HepG2 (cell line): Measurements from ENCODE around the gene FOSL2. TPM values are rescaled to one million over a fixed set of nuclear protein-coding genes. Genes with fewer than 3 reads are reported as not detected.
A peak's percentile ranks its signal among the peaks of the same experiment; 100 is the strongest.

Source experiments
- ATAC-seq: fragments of 200-7000 bp; cut with Tn5 transposase; 3 replicates; pipeline ENCODE4 v1.9.1; 2020; ENCODE audit warnings: mild to moderate bottlenecking, moderate library complexity
- BruUV-seq: library from RNA; stranded (reverse); fragments of 400-500 nt; replicated peaks from 2 replicates; lab custom pipeline; 2021; lab: Mats Ljungman, UMichigan
- CTCF ChIA-PET: fragments of 300-600 bp; formaldehyde crosslinking; extraction: SDS; loops from one replicate; lab custom pipeline; 2021; ENCODE audit warnings: low total read pairs, inconsistent platforms, low intra/inter-chr PET ratio; lab: Yijun Ruan, JAX
- POLR2A ChIA-PET: fragments of 350-600 bp; sonication (Branson Sonifier 250); formaldehyde crosslinking; loops from one replicate; lab custom pipeline; 2020; ENCODE audit warnings: antibody characterized with exemption, inconsistent platforms; lab: Yijun Ruan, JAX
- DNase-seq: peaks from one replicate; pipeline ENCODE4 v3.0.0-alpha.2; 2015; ENCODE audit warnings: low spot score
- FAIRE-seq: peaks from 3 replicates; lab custom pipeline; 2011; peaks lifted over from hg19 to GRCh38; lab: Jason Lieb, UNC
- H2AFZ ChIP-seq: one replicate; pipeline ENCODE4 v1.6.1; 2011; ENCODE audit warnings: low read length, inconsistent platforms
- H3K27ac ChIP-seq: fragments of 300-600 bp; 3 replicates; pipeline ENCODE4 v1.8.0; 2011; ENCODE audit warnings: mixed run types, mild to moderate bottlenecking, mixed read lengths, low read length, inconsistent platforms; ENCODE audit not compliant: insufficient read depth; ENCODE audit errors: extremely low read length
- H3K27me3 ChIP-seq, 2 experiments: fragments of 200-600 bp in 1 of 2; 2 replicates in 1 of 2; 3 replicates in 1 of 2; pipeline versions ENCODE4 v1.6.0 to v1.8.0; 2011; ENCODE audit warnings: low read length in 2 of 2, mild to moderate bottlenecking in 2 of 2, moderate library complexity in 2 of 2, inconsistent platforms in 1 of 2; ENCODE audit not compliant: insufficient read depth in 2 of 2, control insufficient read depth in 1 of 2
- H3K36me3 ChIP-seq, 2 experiments: fragments of 200-600 bp in 1 of 2; replicated peaks in 1 of 2; 2 replicates in 1 of 2; 3 replicates in 1 of 2; pipeline versions ENCODE4 v1.5.1 to v1.8.0; 2011; ENCODE audit warnings: low read length in 2 of 2, inconsistent platforms in 1 of 2; ENCODE audit not compliant: insufficient read depth in 2 of 2, control insufficient read depth in 1 of 2
- H3K4me1 ChIP-seq: 2 replicates; pipeline ENCODE4 v1.5.1; 2012; ENCODE audit warnings: low read length, inconsistent platforms; ENCODE audit not compliant: insufficient read depth
- H3K4me2 ChIP-seq: 2 replicates; pipeline ENCODE4 v1.6.0; 2011; ENCODE audit warnings: low read depth, low read length, inconsistent platforms
- H3K4me3 ChIP-seq, 3 experiments: fragments of 200-600 bp in 1 of 3; sonication (generic), shearing (Covaris generic) in 1 of 3; replicated peaks in 1 of 3; 2 replicates each; pipeline ENCODE4 v1.5.1; 2011 to 2016; ENCODE audit warnings: low read length in 3 of 3, inconsistent platforms in 2 of 3, low read depth in 2 of 3, mild to moderate bottlenecking in 2 of 3, control low read depth in 1 of 3, mixed read lengths in 1 of 3; ENCODE audit not compliant: insufficient read depth in 1 of 3
- H3K79me2 ChIP-seq: one replicate; pipeline ENCODE4 v1.6.1; 2011; ENCODE audit warnings: low read length, inconsistent platforms; ENCODE audit not compliant: insufficient read depth
- H3K9ac ChIP-seq: 2 replicates; pipeline ENCODE4 v1.6.0; 2011; ENCODE audit warnings: mild to moderate bottlenecking, low read depth, low read length, inconsistent platforms; ENCODE audit not compliant: insufficient read depth
- H3K9me3 ChIP-seq: 2 replicates; pipeline ENCODE4 v1.5.1; 2012; ENCODE audit warnings: mild to moderate bottlenecking, low read length
- H4K20me1 ChIP-seq: 2 replicates; pipeline ENCODE4 v1.6.0; 2011; ENCODE audit warnings: inconsistent platforms, mild to moderate bottlenecking, low read length, moderate library complexity; ENCODE audit not compliant: insufficient read depth
- ATF3 ChIP-seq: sonication (generic); formaldehyde crosslinking; IDR thresholded peaks from 2 replicates; pipeline ENCODE4 v1.4.0; 2020; ENCODE audit warnings: missing genetic modification reagents
- ATF7 ChIP-seq, 2 experiments: fragments of 450-650 bp in 1 of 2; sonication (generic) in 1 of 2; formaldehyde crosslinking in 1 of 2; IDR thresholded peaks; 2 replicates each; pipeline versions ENCODE4 v1.4.0 to v1.6.1; 2016 to 2020; ENCODE audit warnings: antibody characterized with exemption in 1 of 2, mild to moderate bottlenecking in 1 of 2, missing genetic modification reagents in 1 of 2
- CREB1 ChIP-seq, 2 experiments: fragments of 450-650 bp in 1 of 2; IDR thresholded peaks; 2 replicates each; pipeline ENCODE4 v1.6.1; 2016 to 2017; ENCODE audit warnings: control low read depth in 1 of 2, mild to moderate bottlenecking in 1 of 2, missing compliant biosample characterization in 1 of 2, missing genetic modification characterization in 1 of 2
- FOSL2 ChIP-seq: sonication (generic); formaldehyde crosslinking; IDR thresholded peaks from 2 replicates; pipeline ENCODE4 v1.4.0; 2020; ENCODE audit warnings: missing genetic modification reagents
- HES4 ChIP-seq: sonication (generic); formaldehyde crosslinking; IDR thresholded peaks from 2 replicates; pipeline ENCODE4 v1.9.0; 2021; ENCODE audit warnings: mild to moderate bottlenecking, missing genetic modification reagents, borderline replicate concordance
- JDP2 ChIP-seq: sonication (generic); formaldehyde crosslinking; IDR thresholded peaks from 2 replicates; pipeline ENCODE4 v1.8.1; 2022; ENCODE audit warnings: missing genetic modification reagents, borderline replicate concordance
- MAZ ChIP-seq, 2 experiments: sonication (generic) in 1 of 2; formaldehyde crosslinking in 1 of 2; IDR thresholded peaks; 2 replicates each; pipeline versions ENCODE4 v1.5.0 to v1.6.1; 2012 to 2020; ENCODE audit warnings: low read depth in 2 of 2, mild to moderate bottlenecking in 2 of 2, borderline replicate concordance in 1 of 2, improper control_type of control experiment in 1 of 2, low read length in 1 of 2, missing genetic modification reagents in 1 of 2, moderate library complexity in 1 of 2
- RFXANK ChIP-seq: IDR thresholded peaks from 2 replicates; pipeline ENCODE4 v1.6.1; 2016
- SRF ChIP-seq: IDR thresholded peaks from 2 replicates; pipeline ENCODE4 v1.6.1; 2011; ENCODE audit warnings: mild to moderate bottlenecking, low read depth, low read length, moderate library complexity
- THYN1 ChIP-seq: sonication (generic); formaldehyde crosslinking; IDR thresholded peaks from 2 replicates; pipeline ENCODE4 v1.8.1; 2023; ENCODE audit warnings: low read depth, mild to moderate bottlenecking, moderate library complexity, missing genetic modification reagents, borderline replicate concordance
- ZBED4 ChIP-seq: sonication (generic); formaldehyde crosslinking; IDR thresholded peaks from 2 replicates; pipeline ENCODE4 v1.4.0; 2020; ENCODE audit warnings: missing genetic modification reagents, borderline replicate concordance
- ZBTB3 ChIP-seq: sonication (generic); formaldehyde crosslinking; IDR thresholded peaks from 2 replicates; pipeline ENCODE4 v1.4.0; 2020; ENCODE audit warnings: low read depth, mild to moderate bottlenecking, moderate library complexity, missing genetic modification reagents, borderline replicate concordance
- ZNF20 ChIP-seq: sonication (generic); formaldehyde crosslinking; IDR thresholded peaks from 2 replicates; pipeline ENCODE4 v1.4.0; 2020; ENCODE audit warnings: mild to moderate bottlenecking, moderate library complexity, missing genetic modification reagents
- ZNF205 ChIP-seq: IDR thresholded peaks from 2 replicates; pipeline ENCODE4 v1.6.1; 2018; ENCODE audit warnings: missing biosample characterization, missing genetic modification reagents
- WGBS: methylation state at CpG from one replicate; pipeline ENCODE4 v1.1.6; 2017; ENCODE audit warnings: low lambda C conversion rate; 5-methylcytosine and 5-hydroxymethylcytosine counted together
- in situ Hi-C: cut with HindIII; loops from 2 replicates; pipeline ENCODE4 v1.10.0; 2017; ENCODE audit warnings: low pct_unique_long_range_greater_than_20kb; ENCODE audit not compliant: extremely low pct_ligation_motif_present
- intact Hi-C: fragments of 100-400 bp; cut with micrococcal nuclease; formaldehyde crosslinking; loops from one replicate; pipeline ENCODE4 v1.10.0; 2022; ENCODE audit not compliant: unreplicated experiment
- polyA plus RNA-seq, 8 experiments: library from polyadenylated mRNA; depleted of rRNA in 3 of 8; stranded (reverse) in 7 of 8; unstranded in 1 of 8; fragments of >200 nt; fragmentation: Illumina TruSeq in 4 of 8; extraction: Trizol in 4 of 8; gene quantifications; 2 replicates each; pipeline versions ENCODE4 v1.2.1 to v1.2.3, GENCODE V29; 2011 to 2016; ENCODE audit warnings: low read depth in 4 of 8, missing spikeins in 1 of 8, mixed read lengths in 1 of 8; ENCODE audit not compliant: insufficient read depth in 1 of 8
- total RNA-seq, 5 experiments: library from RNA; depleted of rRNA; stranded (reverse); fragments of >200 nt; fragmentation: Illumina TruSeq; extraction: Trizol; gene quantifications; 2 replicates each; pipeline ENCODE4 v1.2.3, GENCODE V29; 2016; ENCODE audit warnings: low read depth in 1 of 5

Gene FOSL2
- total and polyA plus RNA-seq, 2 of the 13 experiments (the other 11 are each of a cell fraction or from before 2014, with no cell fraction given): 3.4 to 18.1 TPM

- H3K27ac ChIP-seq: no peak overlapping the region
- TF ChIP-seq CREB1 (IDR thresholded peaks at IDR 0.05) (peak; percentile 90), CREB1 (CRISPR knock-in tag; IDR thresholded peaks at IDR 0.05) (no peak), HES4 (CRISPR knock-in tag) (no peak), ATF7 (IDR thresholded peaks at IDR 0.05) (peak; percentile 90), ATF7 (CRISPR knock-in tag; IDR thresholded peaks at IDR 0.05) (no peak)
- TF ChIP-seq, all 625 proteins: peak for 2
- FAIRE-seq (no peak), ATAC-seq (no peak), DNase-seq (no peak)
- POLR2A ChIA-PET: no interaction called here
- H3K36me3 ChIP-seq: no peaks in the 10 kb centered on the region
- WGBS: 52% methylated on average over 5 of the region's 5 CpGs
- H3K27me3 ChIP-seq: peaks cover 0 to 6% of the 10 kb centered on the region in 2 experiments; a peak in 1 of 5 replicates
- H3K79me2 ChIP-seq: no peaks in the 10 kb centered on the region
- H3K4me1 ChIP-seq: peaks cover 42% of the 10 kb centered on the region
- no TSS peak for BruUV-seq
- no peak overlapping the region for H3K4me3 ChIP-seq
- no peak overlapping the region for H3K4me2 ChIP-seq
- H3K9me3 ChIP-seq: no peaks in the 10 kb centered on the region
- in situ Hi-C loops: no loop called here
- CTCF ChIA-PET: no interaction called here
- H4K20me1 ChIP-seq: no peaks in the 10 kb centered on the region
- intact Hi-C loops: no loop called here
- H2AFZ ChIP-seq: no peak overlapping the region
- no peak overlapping the region for H3K9ac ChIP-seq
Measured at GRCh38 chr2:28439127-28439526, 46.5 kb downstream of the FOSL2 start.

GRCh38 chr2:28439763-28440162, 47.1 kb downstream of the FOSL2 start:
- Histone ChIP-seq H2AFZ (no peak overlapping the region), H3K4me2 (no peak overlapping the region), H4K20me1 (no peaks in the 10 kb centered on the region), H3K9me3 (no peaks in the 10 kb centered on the region), H3K4me1 (peaks cover 36% of the 10 kb centered on the region), H3K27me3 (peaks cover 0 to 9% of the 10 kb centered on the region in 2 experiments; a peak in 2 of 5 replicates), H3K36me3 (no peaks in the 10 kb centered on the region), H3K4me3 (no peak overlapping the region), H3K27ac (no peak overlapping the region), H3K79me2 (no peaks in the 10 kb centered on the region), H3K9ac (no peak overlapping the region)
- intact Hi-C loops: no loop called here
- DNase-seq (no peak), ATAC-seq (no peak), FAIRE-seq (no peak)
- ChIA-PET CTCF (no interaction called here), POLR2A (no interaction called here)
- in situ Hi-C loops: no loop called here
- BruUV-seq: no TSS peak
- WGBS: 71% methylated on average over 11 of the region's 14 CpGs
- TF ChIP-seq MAZ (IDR thresholded peaks at IDR 0.05; ENCODE audit: borderline replicate concordance, low read depth, low read length) (no peak), MAZ (CRISPR knock-in tag; IDR thresholded peaks at IDR 0.05; ENCODE audit: low read depth) (no peak), RFXANK (CRISPR knock-in tag) (no peak), ZNF205 (CRISPR knock-in tag) (no peak), ZBTB3 (CRISPR knock-in tag) (no peak), ATF3 (CRISPR knock-in tag) (no peak), ZBED4 (CRISPR knock-in tag) (no peak), ZNF20 (CRISPR knock-in tag) (no peak), THYN1 (CRISPR knock-in tag) (no peak), FOSL2 (no peak), JDP2 (CRISPR knock-in tag) (no peak), SRF (no peak)
